RPMI7951 (cell line): ENCODE data around the gene TBC1D10A. TPM values are rescaled to one million over a fixed set of nuclear protein-coding genes. Genes with fewer than 3 reads are reported as not detected.
A peak's percentile ranks its signal among the peaks of the same experiment; 100 is the strongest.

ENCODE experiments used
- DNase-seq: peaks from one replicate; pipeline ENCODE4 v3.0.0-alpha.2; 2012; ENCODE audit warnings: low read depth
- total RNA-seq: library from RNA; depleted of rRNA; stranded (reverse); fragments of >200 nt; shearing (Covaris generic); gene quantifications from 2 replicates; pipeline ENCODE4 v1.2.3, GENCODE V29; 2014

The TBC1D10A gene
- total RNA-seq, 1 experiment from 2014 or later: 18.5 TPM

DNA sequence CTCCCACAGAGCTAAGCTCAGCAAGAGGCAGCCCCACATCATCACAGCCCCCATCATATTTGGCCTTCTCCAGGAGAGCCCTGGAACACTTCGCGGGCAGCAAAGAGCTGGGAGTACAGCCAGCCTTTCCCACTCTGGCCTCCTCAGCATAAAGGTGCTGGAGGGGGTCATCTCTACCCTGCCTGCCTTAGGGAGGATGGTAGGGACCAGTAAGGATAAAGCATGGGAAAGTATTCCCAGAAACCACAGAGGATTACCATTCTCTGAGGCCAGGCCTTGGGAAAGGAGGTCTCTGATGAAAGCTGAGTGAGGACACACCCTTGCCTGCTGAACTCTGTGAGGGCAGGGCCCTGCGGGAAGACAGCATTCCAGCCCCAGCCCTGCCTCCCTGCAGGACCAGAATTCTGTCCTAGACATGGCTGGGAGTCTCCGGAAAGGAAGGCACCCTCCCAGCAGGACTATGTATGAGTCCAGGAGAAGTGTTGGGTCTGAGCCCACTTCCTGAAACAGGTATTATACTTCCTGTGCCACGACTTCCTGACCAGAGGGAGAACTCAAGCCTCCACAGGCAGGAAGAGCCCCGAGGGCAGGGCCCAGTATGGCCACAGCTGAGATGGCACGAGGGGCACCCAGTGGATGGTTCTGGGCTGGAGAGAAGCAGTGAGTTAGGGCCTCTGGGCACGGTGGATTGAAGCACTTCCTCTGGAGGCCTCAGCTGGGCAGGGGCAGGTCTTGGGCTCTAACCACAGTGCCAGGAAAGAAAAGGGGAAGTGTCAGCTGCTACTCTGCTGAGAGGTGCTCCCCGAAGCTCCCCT is 24.5 kb downstream of the TBC1D10A start:
- peak; percentile 87 for DNase-seq

GRCh38 chr22:30299322-30299721 is 27.4 kb downstream of the TBC1D10A start:
- no peak for DNase-seq

GRCh38 chr22:30297991-30298701 is 28.6 kb downstream of the TBC1D10A start:
- DNase-seq: no peak

DNA sequence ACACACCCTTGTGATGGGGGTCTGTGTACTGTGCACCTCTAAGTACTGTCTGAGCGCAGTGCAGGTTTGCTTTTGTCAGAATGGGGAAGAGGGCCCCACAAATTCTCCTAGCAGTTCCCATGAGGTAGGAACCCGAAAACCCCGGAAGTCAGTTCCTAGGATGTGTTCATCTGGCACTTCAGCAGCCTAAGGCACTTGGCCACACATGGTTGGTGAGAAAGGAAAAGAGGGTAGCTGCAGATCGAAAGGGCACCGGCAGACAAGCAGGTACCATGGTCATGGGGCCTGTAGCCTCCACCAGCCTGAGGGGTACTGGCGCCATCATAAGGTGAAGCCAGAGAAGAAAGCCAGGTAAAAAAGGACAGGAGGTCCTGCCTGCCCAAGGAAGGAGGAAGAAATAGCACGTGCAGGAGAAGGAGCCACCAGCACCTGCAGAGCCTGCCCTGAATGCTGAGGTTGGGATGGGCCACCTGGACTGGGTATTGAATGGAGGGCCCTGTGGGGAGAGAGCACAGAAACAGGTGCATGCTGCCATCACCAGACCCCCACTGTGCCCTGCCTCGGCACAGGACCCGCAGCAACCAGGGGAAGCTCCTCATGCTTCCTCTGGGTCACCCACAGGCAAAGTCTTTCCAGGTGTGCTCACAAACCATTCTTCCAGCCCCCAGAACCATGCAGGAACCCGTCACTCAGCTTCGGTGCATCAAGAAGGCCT is 29.3 kb downstream of the TBC1D10A start:
- no peak for DNase-seq

DNA sequence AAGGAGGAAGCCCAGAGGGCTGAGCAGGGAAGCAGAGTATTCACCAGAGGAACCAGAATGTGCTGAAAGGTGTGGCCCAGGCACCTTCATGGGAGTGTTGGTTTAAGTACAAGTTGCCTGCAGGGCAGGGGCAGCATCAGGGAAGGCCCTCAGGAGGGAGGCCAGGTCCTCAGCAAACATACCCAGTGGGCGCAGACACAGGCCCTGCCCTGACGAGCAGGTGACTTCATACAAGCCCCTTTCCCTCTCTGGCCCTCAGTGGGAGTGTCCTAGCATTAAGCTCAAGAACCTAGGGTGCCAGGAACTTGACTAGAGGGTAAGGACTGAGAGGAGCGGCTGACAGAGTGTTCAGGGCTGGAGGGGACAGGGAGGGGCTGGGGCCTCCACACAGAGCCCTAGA is 29.9 kb downstream of the TBC1D10A start:
- no peak for DNase-seq

DNA sequence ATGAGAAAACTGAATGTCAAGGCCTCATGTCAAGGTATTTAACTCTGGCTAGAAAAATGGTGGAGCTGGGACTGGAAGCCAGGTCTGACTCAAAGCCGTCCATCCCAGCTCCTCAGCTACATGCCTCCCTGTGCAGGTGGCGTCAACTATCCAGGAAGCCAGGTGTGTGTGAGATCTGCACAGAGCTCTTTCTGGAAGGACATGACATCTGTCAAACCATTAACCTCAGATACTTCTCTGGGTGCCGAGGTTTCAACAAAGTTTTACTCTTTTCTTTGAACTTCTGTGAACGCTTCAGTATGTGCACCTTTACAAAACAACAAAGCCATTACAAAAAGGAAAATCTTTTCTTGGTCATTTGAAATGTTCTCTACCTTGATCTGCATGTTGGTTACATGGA is 30.4 kb downstream of the TBC1D10A start:
- no peak for DNase-seq

DNA sequence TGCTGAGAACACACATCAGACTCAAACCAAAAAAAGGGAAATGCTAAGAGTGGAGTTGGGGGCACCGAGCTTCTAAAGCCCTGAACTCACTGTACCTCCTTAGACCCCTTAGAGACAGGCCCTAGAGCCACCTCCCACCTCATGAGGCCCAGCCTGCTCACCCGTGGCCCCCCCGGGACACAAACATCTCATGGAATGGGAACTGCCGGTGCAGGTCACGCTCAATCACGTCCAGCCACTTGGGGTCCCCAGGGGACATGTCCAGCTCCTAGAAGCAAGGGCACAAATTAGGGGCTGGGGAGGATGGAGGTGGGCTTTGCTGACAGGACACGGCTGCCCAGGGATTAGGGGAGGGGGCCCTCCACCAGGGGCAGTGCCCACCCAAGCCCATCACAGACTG is 31.2 kb downstream of the TBC1D10A start:
- no peak for DNase-seq

GRCh38 chr22:30294830-30295229 is 31.9 kb downstream of the TBC1D10A start:
- no peak for DNase-seq

GRCh38 chr22:30294066-30294465 is 32.7 kb downstream of the TBC1D10A start:
- no peak for DNase-seq

DNA sequence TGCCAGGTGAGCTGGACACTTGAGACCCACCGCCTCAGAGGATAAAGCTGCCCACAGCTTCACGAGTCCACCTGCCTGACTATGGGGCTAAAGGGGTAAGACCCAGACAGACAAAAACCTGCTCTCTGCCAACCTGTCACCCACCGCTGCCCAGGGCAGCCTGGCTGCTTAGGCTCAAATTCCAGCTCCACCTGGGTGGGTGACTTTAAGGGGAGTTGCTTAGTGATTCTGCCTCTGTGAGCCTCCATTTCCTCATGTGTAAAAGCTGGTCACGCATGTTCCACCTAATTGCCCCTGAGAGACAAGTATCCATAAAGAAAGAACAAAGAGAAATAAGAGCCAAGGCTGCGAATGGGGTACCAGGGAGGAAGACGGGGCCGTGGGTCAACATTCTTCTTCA is 33.7 kb downstream of the TBC1D10A start:
- no peak for DNase-seq

GRCh38 chr22:30292069-30292970 is 34.4 kb downstream of the TBC1D10A start:
- DNase-seq: no peak

DNA sequence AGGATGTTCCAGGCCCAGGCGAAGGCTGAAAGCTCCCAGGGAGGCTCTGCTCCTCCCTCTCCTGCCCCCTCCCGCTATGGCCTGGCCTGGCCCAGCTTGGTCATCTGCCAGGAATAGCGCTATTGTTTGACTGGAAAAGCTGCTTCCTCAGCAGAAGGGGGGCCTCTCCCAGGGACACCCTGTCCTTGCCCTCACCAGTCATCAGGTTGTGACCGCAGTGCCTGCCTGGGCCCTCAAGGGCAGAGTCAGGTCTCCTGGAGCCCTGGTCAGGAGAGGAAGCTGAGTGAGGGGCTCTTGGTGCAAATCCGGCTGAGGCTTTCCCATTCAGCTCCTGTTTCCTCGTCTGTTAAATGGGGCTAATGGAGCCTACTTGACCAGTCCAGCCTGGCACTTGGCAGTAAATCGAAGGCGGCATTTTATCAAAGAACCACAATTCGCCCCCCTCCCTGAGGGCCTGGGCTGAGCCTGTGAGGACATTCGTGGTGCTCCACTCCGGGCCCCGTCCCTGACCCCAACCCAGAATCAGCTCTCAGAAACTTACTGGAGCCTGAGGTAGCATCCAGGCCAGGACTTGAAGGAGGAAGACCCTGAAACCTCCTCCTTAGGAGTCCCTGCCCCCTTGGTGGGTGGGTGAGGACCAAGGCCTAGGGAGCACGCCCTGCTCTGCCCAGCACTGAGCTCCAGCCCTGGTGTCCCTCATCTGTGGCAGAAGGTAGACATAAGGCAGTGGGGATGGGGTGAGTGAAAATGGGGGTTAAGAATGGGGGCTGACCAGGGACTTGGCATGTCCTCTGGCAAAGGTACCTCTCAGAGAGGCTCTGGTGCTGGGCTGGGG is 35.5 kb downstream of the TBC1D10A start:
- peak; percentile 66 for DNase-seq

- peak; percentile 75 for DNase-seq
Observed at GRCh38 chr22:30290342-30291057, 36.2 kb downstream of the TBC1D10A start.

GRCh38 chr22:30289980-30290313 is 36.8 kb downstream of the TBC1D10A start:
- DNase-seq: no peak

DNA sequence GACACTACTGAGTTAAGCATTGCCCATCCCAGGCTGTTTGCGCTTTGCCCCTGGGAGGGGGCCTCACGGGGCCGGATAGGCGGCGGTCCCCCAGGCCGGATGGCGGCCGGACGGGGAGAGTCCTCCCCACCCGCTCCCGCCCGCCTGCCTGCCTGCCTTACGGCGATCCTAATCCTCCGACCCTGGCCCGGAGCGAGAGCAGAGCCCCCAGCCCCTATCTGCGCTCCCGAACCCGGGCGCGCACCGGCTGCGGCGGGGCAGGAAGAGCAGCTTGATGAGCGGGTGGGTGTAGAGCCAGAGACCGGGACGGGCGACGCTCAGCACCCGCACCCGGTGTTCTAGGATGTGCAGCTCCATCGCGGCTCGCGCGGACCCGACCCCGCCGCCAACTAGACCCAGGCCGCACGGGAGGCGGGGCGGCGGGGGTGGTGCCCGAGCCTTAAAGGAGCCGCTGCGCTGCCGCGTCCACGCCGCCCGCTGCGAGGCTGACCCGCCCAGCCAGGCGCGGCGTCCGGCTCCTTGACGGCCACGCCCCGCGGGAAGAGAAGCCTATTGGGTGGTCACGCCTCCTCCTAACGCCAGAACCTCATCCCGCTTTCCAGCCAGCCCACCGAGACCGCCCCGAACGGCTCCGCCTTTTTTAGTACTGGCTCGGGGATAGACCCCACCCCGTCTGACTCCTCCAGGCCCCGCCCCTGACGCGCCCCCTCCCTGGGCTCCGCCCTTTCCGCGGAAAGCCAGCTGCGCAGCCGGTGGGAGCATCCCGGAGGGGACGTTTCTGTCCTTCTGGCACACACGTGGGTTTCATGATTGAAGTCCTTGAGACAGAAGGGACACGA is 37.4 kb downstream of the TBC1D10A start, which contains the start of gene CASTOR1:
Gene CASTOR1, minus strand, starts transcription at position 365 of the 839 bp plus-strand sequence. Its CDS starts 8 bp downstream, at position 357.
- DNase-seq: peak; percentile 97

DNA sequence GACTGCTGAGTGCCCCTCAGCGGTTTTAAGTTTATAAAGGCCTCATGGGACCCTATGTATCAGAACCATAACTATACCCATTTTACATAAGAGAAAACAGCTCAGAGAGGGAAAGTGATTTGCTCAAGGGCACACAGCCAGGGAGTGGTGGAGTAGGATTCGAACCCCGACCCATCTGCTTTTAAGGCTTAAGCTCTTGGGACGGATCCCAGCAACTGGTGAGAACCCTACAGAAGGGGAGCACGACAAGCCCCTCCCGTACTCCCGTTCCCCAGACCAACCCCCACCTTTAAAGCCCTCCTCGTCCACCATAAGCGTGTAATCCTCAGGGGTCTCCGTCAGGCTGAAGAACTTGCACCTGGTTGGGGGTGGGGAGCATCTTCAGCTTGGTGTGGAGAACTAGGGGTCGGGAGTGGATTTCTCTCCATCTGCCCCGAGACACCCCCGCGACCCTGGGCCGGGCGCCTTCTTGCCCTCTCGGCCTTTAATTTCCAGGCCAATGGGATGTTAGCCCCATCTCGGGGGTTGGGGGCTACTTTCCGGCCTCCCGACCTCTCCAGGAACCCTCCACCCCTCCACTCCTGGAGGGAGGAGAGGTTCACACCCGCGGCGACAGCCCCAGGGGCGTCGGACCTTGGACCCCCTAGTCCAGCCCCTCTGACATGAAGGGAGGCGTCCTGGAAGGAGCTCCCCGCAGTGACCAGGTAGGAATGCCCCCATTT is 38.2 kb downstream of the TBC1D10A start:
- DNase-seq: no peak

DNA sequence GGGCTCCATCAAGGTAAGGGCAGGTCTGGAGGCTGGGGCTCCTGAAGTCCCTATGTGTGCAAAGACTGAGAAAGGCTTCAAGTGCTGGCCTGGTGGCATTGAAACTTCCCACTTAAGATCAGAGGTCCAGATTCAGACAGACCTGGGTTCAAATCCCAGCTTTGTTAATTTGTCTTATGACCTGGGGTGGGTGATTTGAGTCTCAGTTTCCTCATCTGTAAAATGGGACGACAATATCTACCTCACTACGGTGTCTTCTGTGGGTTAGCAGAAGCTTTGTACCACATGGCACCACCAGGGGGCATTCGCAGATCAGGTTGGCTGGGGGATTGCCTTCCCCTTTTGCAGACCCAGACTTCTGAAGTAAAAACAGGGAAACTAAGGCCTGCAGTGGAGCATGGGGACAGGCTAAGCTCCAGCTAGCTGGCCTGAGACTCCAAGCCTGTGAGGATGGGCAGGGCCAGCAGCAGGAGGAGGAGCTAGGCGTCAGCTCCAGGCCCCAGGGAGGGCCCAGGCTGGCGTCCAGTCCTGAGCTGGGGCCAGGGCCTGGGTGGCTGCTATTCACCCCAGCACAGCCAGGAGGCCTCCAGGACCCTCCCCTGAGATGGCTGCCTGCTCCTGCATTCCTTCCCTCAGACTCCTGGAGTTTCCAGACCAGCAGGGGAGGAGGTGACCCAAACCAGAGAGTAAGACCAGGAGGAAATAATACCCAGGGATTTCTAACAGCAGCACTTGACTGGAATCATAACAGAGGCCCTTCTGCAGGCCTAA is 38.9 kb downstream of the TBC1D10A start:
- DNase-seq: peak; percentile 90
